Progenitor cell of endocrine pancreas (in vitro differentiated cells): Measurements from ENCODE around the gene MYO1E. TPM values are rescaled to one million over a fixed set of nuclear protein-coding genes. Genes with fewer than 3 reads are reported as not detected.

Experiments
- DNase-seq: peaks from one replicate; pipeline ENCODE4 v3.0.0; 2021; ENCODE audit warnings: low spot score; ENCODE audit not compliant: unreplicated experiment
- H3K27ac Mint-ChIP-seq: 2 replicates; pipeline ENCODE4 v1.8.0; 2021; ENCODE audit warnings: mild to moderate bottlenecking, moderate library complexity, mixed read lengths
- H3K27me3 Mint-ChIP-seq: 2 replicates; pipeline ENCODE4 v1.8.0; 2021; ENCODE audit warnings: mixed read lengths
- H3K36me3 Mint-ChIP-seq: 2 replicates; pipeline ENCODE4 v1.8.0; 2022; ENCODE audit warnings: mixed read lengths; ENCODE audit not compliant: insufficient read depth
- H3K4me1 Mint-ChIP-seq: 2 replicates; pipeline ENCODE4 v1.8.0; 2021; ENCODE audit warnings: low read depth, mixed read lengths
- H3K4me3 Mint-ChIP-seq: 2 replicates; pipeline ENCODE4 v1.8.0; 2021; ENCODE audit warnings: low read depth, mild to moderate bottlenecking, moderate library complexity, mixed read lengths
- H3K9me3 Mint-ChIP-seq: 2 replicates; pipeline ENCODE4 v1.8.0; 2021; ENCODE audit warnings: low read depth, mixed read lengths
- total RNA-seq: library from RNA; stranded (reverse); gene quantifications from 2 replicates; pipeline ENCODE4 v1.2.1, GENCODE V29; 2021
- TF ChIP-seq, protein P1 (sequence below): fragments of 200-600 bp; sonication (generic); IDR thresholded peaks from one replicate; pipeline ENCODE4 v1.5.0; 2021; ENCODE audit warnings: antibody characterized with exemption, mild to moderate bottlenecking; ENCODE audit not compliant: unreplicated experiment

MYO1E gene
- total RNA-seq, 1 donor from 2014 or later: 40.4 TPM

DNA sequence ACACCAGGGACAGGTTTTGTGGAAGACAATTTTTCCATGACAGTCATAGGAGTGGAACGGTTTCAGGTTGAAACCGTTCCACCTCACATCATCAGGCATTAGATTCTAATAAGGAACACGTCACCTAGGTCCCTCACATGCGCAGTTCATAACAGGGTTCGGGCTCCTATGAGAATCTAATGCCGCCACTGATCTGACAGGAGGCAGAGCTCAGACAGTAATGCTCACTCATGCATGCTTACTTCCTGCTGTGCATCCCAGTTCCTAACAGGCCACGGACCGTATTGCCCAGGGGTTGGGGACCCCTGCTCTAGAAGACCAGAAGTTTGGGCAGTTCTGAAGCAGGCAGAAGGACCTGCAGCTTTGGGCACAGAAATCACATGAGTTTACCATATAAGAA, 61.5 kb downstream of the MYO1E start:
- Mint-ChIP-seq H3K36me3 (no peaks in the 10 kb centered on the region), H3K4me3 (no peak overlapping the region), H3K9me3 (no peaks in the 10 kb centered on the region), H3K27me3 (no peaks in the 10 kb centered on the region), H3K27ac (no peak overlapping the region), H3K4me1 (peaks cover 3% of the 10 kb centered on the region)
- TF ChIP-seq, protein P1, sequence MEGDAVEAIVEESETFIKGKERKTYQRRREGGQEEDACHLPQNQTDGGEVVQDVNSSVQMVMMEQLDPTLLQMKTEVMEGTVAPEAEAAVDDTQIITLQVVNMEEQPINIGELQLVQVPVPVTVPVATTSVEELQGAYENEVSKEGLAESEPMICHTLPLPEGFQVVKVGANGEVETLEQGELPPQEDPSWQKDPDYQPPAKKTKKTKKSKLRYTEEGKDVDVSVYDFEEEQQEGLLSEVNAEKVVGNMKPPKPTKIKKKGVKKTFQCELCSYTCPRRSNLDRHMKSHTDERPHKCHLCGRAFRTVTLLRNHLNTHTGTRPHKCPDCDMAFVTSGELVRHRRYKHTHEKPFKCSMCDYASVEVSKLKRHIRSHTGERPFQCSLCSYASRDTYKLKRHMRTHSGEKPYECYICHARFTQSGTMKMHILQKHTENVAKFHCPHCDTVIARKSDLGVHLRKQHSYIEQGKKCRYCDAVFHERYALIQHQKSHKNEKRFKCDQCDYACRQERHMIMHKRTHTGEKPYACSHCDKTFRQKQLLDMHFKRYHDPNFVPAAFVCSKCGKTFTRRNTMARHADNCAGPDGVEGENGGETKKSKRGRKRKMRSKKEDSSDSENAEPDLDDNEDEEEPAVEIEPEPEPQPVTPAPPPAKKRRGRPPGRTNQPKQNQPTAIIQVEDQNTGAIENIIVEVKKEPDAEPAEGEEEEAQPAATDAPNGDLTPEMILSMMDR: no peak
- no peak for DNase-seq

DNA sequence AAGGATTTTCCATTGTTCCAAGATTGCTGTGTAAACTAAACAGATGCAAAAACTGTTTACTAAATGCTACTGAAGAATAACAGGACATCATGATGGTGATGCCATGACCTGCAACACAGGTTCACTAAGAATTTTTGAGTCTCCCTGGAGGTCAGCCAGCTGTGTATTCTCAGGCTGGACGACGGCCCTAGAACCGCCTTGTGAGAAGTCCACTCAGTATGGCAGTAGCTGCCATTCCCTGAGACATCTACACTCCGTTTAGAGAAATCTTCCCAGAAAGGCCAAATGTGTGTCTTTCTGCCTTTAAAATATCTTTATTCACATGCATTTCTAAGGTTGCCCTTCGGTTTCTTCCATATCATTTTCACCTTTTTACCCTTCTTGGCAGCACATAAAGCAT, 63.3 kb downstream of the MYO1E start:
- DNase-seq: no peak
- TF ChIP-seq, protein P1: no peak
- Mint-ChIP-seq H3K4me1 (peaks cover 3% of the 10 kb centered on the region), H3K27ac (no peak overlapping the region), H3K9me3 (no peaks in the 10 kb centered on the region), H3K4me3 (no peak overlapping the region), H3K36me3 (no peaks in the 10 kb centered on the region), H3K27me3 (no peaks in the 10 kb centered on the region)

DNA sequence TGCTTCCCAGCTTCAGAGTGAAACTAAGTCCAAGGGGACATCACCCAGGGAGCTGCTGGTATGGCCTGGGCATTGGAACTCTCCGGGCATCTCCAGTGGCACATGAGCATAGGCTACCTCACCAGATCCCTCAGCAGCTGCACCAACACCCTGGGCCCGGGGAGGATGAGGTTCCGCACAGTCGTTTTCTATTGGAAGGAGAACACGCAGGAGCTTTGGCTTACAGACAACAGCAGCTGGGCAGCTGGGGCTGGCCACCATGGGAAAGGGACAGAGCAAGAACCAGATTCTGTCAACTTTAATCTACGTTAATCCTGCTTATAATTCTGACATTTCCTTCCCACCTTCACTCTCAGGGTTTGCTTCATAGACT, 65.5 kb downstream of the MYO1E start:
- Mint-ChIP-seq H3K9me3 (no peaks in the 10 kb centered on the region), H3K27me3 (no peaks in the 10 kb centered on the region), H3K27ac (no peak overlapping the region), H3K36me3 (no peaks in the 10 kb centered on the region), H3K4me3 (no peak overlapping the region), H3K4me1 (no peaks in the 10 kb centered on the region)
- TF ChIP-seq, protein P1: no peak
- no peak for DNase-seq

DNA sequence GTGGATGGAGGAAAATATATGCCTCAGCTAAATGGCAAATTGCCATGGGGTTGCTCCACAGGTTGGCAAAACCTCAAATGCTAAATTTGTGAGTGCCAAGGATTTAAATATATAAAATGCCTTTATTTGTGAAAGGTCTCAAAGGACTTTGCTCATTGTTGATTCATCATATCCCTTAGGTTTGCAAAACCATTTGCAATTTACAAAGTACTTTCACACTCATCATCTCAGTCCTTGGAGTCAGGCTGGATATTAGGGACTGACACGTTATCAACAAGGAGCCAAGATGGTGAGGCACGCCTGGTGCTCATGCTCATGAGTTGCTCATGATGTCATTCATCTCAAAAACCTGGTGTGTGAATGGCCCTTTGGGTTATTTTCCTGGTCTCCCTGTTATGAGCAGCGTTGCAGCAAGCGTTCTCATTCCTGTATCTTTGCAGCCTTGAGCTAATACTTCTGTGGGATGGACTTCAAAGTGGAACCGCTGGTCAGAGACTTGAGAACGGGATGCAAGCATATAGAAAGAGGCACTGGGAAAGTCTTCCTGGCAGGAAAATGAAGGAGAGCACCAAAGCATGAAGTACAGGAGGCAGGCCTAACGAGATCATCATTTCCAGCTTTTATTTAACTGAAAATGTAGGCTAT, 66.0 kb downstream of the MYO1E start:
- no peak overlapping the region for H3K4me3 Mint-ChIP-seq
- no peaks in the 10 kb centered on the region for H3K4me1 Mint-ChIP-seq
- TF ChIP-seq, protein P1: no peak
- no peaks in the 10 kb centered on the region for H3K27me3 Mint-ChIP-seq
- H3K27ac Mint-ChIP-seq: no peak overlapping the region
- no peaks in the 10 kb centered on the region for H3K36me3 Mint-ChIP-seq
- DNase-seq: no peak
- no peaks in the 10 kb centered on the region for H3K9me3 Mint-ChIP-seq

DNA sequence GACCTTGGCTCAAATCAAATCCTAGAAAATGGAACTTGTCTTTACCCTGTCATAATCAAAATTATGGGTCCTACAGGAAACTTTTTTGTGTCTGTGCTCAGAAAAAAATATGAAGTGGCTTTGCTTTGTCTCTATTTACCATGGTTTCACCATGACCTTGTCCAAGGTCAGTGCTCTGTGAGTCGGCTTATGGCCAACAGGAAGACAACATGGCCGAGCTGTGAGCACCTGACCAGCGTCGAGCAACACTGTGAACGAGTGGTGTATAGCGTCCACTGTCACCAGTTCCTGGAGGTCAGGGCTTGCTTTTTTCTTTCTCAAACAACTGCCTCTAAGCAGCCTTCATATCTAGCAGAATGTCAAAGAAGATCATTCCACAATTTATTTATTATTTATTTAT, 67.9 kb downstream of the MYO1E start:
- TF ChIP-seq, protein P1: no peak
- H3K4me3 Mint-ChIP-seq: no peak overlapping the region
- no peaks in the 10 kb centered on the region for H3K9me3 Mint-ChIP-seq
- H3K27me3 Mint-ChIP-seq: no peaks in the 10 kb centered on the region
- H3K27ac Mint-ChIP-seq: no peak overlapping the region
- DNase-seq: no peak
- H3K4me1 Mint-ChIP-seq: peaks cover 1% of the 10 kb centered on the region
- no peaks in the 10 kb centered on the region for H3K36me3 Mint-ChIP-seq
